T1000 (cell line): ENCODE data around the gene COL6A3.
"Not testable (repeated sequence)": the region's sequence is repeated elsewhere in the genome, so short reads cannot be mapped to it uniquely, and the experiment has no call there.

ENCODE experiments used
- DNase-seq: peaks from one replicate; lab custom pipeline; 2025; ENCODE audit warnings: mixed read lengths; lab: John Stamatoyannopoulos, UW

The COL6A3 gene

DNA sequence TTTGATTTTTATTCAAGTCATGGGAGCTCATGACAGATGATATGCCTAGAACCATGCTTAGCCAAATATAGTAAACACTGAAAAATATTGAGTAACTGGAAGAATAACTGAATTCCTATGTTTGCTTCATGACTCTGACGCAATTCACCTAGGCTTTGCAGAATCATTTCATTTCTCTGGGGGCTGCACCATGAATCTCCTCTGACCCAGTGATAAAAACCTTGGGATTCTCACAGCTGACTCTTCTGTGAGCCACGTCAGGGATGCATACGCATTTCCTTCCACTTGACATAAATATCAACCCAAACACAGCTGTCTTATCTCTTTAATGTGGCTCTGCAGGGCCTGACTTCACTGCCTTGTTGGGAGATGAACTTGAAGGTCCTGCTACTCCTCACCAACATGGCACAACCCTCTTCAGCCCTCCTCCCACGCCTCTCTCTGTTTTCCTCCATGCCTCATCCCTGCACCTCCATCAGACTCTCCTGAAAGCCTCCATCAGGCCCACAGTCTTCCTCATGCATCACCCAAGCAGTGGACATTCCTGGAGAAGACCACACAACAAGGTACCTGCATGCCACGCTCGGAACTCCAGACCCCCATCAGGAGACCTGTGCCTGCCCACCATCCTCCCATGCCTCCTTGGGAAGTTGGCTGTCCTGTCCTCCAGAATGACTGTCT, 29.8 kb downstream of the COL6A3 start:
- DNase-seq: no peak

DNA sequence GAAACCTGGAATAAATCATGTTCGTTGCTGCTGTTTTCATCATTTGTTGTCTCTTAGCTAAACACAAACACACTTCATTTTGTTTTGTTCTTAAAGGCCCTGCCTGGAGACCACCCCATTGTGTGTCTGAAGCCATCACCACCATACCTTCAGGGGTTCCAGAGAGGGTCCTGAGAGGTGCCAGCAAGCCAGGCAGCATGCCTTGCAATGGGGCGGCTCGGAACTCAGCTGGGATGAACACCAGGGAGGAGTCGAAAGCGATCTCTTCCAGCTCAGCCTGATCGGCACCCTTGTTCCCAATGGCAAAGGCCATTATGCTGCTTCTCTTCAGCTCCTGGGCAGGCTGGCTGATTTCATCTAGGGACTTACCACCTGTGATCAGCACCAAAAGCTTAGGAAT, 33.2 kb downstream of the COL6A3 start:
- no peak for DNase-seq

DNA sequence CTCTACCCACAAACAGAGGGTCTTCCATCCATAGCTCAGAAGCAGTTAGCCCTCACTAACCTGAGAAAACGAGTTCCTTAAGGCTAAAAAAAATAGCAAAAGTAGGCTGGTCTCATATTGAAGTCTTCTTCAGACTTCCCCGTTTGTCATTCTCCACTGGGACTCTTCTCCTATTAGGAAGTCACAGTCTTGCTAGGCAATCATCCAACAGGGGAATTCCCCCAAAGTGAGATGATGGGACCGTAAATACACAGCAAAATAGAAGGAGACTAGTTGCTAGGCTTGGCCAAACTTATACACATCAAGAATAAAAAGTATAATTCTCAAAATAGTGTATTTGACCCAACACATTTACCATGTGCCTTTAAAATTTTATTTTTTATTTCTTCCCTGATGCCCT, 34.3 kb downstream of the COL6A3 start:
- no peak for DNase-seq

DNA sequence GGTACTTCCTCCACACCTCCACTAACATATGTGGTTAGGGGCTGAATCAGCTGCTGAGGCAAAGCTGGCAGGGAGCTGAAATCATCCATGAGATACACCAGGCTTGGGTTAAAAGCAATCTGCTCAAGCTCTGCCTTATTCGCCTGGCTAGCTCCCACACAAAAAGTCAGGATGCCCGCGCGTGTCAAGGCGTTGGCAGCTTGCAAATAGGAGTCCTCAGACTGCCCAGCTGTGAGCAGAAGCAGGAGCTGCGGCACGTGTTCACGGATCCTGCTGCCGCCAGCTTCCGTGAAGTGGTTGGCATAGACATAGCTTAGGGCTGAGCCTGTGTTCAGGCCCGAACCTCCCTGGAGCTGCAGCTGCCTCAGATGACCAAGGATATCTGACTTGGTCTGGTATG, 35.3 kb downstream of the COL6A3 start:
- DNase-seq: no peak

DNA sequence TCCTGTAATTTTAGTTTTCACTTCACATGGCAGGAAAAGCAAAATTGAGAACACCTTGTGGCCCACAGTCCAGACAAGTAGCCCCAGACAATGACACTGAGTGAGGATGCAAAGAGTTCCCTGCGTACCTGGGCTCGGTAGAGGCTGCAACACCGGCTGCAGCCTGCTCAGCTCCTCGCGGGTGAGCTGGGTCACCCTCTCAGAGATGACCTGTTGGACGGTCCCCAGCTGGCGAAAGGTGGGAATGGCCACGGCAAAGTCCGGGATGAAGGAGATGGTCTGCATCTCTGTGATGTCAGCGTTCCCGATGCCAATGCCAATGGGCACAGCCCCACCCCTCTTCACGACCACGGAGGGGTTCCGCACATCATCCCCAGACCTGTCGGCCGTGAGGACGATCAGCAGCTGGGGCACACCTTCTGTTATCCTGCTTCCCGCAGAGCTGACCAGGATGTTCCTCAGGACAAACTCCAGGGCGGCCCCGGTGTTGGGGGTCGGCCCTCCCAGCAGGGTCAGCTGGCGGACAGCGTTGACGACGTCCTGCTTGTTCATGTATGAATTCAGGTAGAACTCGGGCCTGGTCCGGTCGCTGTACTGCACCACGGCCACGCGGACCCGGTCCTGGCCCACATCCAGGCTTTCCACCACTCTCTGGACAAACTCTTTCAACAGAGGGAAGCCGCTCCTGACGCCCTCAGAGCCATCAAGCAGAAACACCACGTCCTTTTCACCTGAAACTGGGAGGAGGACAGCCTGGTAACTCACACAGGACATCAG, 39.5 kb downstream of the COL6A3 start:
- no peak for DNase-seq

DNA sequence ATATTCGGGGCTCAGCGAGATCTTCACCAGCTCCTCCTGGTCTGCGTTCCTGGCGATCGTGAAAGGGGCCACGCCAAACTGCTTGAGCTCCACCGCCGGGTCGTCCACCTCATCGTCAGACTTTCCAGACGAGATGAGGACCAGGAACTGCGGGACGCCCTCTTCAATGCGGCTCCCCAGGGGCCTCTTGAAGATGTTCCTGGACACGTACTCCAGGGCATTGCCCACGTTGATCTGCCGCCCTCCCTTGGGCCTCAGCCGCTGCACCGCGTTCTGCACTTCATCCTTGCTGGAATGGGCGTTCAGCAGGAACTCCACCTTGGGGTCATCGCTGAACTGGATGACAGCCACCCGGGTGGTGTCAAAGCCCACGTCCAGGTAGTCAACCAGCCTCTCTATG, 42.1 kb downstream of the COL6A3 start:
- no peak for DNase-seq

DNA sequence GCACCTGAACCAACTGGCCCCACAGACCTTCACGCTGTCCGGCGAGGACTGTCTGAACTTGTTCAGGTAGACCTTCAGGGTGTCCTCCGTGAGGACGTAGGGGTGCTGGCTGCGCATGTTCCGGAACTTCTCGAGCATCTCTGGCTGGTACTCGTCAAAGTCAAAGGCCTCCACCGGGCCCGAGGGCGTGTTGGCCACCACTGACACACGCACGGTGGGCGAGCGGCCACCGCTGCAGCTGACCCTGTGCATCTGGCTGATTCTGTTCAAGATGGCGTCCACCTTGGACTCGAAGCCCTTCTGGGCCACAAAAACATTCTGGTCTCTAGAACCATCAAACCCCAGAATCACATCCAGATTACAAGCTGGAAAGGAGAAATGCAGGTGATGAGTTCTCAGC, 48.3 kb downstream of the COL6A3 start:
- DNase-seq: no peak

DNA sequence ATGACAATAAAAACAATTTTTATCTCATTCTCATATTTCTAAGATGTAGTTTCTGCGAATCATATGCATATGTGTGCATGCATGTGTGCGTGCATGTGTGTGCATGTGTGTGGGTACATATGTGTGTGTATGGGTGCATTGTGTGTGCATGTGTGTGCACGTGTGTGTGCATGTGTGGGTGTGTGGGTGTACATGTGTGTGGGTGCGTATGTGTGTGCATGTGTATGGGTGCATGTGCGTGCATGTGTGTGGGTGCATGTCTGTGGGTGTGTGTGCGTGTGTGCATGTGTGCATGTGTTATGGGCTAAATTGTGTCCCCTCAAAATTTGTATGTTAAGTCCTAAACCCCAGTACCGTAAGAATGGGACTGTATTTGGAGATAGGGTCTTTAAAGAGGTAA, 49.3 kb downstream of the COL6A3 start:
- DNase-seq: no peak

DNA sequence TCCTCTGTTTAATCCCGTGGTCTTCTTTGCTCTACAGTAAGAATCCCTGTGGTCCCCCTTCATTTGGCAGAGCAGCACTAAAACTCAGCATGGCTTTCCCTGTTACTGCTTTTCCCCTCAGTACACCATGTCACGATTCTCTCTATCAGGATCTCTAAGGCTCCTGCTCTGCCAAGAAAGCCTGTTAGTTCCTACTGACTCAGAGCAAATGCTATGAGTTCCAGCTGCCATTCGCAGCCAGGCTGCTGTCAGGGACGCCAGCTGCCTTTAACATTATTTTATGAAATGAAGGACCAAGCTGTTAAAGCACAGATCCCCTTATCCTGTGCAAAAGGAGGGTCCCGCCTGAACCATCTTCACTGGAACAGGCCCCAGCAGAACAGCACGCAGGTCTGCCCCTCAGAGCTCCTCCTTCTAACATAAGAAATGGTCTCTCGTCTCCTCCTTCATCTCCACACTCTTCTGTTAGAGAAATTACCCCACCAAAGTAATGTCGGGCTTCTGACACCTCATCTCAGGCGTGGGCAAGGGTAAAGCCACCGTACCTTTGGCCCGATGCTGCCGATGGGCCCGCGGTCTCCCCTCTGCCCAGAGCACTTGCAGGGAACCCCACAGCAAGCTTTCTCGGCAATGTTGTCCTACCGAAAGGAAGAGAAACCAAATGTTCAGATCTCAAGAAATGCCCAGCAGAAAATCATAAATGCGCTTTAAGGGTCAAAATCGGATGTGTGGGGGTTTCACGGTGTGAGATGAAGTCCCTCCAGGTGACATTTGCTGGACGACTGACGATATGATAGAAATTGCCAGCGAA, 52.6 kb downstream of the COL6A3 start:
- DNase-seq: no peak

DNA sequence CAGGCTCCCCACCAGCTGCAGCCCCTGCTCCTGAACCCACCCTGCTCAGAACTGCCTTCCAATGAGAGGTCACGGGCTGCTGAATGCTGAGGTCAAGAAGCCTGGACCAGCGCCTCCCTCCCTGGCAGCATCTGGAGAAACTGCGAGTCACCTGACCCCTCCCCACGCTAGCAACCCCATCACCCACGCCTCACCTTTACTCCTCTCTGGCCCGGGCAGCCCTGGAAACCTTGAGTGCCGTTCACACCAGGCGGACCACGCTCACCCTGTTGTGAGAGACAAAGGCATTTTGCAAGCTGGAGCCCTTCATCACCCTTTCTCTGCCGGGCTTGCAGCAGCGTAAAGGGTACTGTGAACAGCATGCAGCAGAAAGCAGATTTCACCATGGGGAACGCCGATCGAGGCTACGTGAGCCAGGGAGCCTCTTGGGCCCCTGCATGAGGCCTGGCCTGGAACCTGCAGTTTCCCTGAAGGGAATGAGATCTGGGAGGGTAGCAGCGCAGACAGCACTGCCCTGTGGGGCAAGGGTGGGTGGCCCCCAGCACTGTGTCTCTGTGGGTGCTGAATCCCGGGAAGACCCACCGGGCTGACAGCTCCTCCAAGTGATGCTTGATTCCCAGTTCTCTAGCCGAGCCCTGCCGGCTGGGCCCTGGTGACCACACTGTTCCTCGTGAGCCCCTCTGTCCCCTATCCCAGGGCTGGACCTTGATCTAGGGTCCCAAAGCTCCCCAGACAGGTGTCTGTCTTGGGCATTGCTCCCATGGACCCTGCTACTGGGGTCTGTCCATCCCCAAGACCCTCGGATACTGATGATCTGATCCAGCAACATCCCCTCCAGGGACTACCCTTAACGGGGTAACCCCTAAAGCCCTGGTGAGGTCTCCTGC, 53.8 kb downstream of the COL6A3 start:
- no peak for DNase-seq

DNA sequence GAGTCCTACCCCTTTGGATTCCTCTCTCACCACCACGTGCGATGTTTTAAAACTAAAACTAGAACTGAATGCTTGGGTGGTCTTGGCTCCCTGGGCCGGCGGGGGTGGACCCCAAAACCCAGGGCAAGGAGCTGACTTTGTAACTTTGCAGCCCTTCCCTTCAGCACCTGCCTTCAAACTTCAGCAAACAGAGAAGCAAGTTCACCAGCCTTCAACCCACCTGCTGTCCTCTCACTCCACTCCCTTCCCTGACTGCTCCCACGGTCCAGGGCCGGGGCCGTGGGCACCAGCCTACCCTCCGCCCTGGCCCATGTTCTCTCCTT, 54.5 kb downstream of the COL6A3 start:
- no peak for DNase-seq

DNA sequence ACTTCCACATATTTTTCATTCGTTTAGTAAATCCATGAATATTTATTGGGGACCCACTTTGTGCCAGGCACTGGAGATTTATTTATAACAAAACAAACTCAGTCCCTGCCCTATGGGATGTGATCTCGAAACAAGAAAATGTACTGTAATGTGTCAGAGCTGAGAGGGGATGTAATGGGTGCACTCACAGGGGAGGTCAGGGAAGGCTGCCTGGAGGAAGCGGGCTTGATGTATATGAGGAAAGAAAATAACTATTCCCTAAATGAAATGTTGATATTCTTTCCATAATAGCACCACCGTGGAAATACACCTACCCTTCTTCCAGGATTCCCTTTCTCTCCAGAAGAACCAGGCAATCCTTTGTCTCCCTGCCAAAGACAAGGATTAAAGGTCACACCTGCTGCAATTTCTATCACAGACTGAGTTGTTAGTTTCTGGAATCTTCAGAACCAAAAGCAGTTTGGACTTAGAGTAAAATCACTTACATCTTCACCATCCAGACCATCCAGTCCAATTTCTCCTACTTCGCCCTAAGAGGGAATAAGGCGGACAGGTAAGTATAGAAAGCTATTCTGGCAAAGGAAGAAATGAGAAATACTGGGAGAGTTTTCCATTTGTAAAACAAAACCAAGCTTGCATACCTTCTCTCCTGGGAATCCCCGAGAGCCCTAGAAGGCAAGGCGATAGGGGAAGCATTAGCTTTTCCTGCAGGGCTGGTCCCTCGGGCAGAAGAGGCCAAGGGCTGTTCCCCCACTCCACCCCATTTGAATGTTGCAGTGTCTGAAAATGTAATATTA, 55.0 kb downstream of the COL6A3 start:
- no peak for DNase-seq

DNA sequence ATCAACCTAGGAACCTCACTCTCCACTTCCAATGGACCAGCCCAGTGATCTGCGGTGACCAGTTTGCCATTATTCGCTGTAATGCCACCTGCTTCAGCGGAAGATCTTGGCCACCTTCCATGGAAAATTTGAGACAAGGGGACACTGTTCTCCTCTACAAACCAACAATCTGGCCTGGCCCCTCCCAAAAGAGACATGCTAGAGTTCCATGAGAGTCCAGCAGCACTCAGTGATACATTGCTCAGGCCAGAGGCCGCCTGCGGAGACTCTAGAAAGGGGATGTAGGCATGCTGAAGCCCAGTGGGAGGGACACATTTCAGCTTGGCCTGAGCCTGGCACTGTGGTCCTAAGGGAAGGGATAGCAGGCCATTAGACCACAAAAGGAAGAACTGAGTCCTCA, 58.3 kb downstream of the COL6A3 start:
- no peak for DNase-seq

DNA sequence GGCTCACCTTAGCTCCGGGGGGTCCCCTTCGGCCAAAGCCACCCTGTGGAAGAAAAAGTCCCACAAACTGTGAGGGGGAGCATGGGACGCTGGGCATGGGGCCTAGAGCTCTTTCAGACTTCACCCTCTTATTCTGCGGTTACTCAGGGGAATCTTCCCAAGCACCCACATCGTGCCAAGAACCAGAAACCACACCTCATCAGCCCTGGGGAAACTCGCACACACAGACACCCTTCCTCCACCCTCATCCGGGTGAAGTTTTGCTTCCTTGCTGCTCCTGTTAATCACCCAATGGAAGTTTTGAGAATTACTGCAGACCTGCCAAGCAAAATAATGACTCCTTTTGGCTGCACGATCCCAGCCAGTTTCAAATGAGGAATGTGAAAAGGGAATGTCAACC, 59.1 kb downstream of the COL6A3 start:
- no peak for DNase-seq

DNA sequence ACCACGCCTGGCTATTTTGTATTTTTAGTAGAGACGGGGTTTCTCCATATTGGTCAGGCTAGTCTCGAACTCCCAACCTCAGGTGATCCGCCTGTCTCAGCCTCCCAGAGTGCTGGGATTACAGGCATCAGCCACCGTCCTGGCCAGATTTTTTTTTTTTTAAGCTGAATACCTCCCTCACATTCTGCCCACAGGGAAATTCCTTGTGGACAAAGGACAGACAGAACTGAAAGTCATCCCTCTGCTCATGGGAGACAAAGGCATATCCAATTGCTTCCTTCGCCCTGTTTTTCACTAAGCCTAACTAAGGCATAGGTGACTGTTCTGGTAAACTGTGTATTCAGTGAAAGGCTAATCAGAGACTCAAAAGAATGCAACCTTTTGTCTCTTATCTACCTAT, 59.8 kb downstream of the COL6A3 start:
- not testable (repeated sequence) for DNase-seq

DNA sequence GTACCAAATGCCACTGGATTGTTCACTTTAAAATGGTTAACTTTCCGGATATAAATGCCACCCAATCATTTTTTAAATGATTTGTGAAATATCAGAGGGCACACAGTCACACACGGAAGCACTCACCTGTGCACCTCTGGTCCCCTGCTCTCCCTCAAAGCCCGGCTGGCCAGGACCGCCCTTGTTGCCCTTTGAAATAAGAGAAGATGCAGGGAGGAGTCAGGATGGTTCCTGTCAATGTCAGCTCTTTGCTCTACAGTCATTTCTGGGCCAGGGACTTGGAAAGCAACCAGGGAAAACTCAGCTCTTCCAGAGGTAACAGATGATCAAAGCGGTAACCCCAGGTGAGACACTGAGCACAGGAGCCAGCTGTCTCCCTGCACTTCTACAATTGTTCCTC, 60.7 kb downstream of the COL6A3 start:
- no peak for DNase-seq

DNA sequence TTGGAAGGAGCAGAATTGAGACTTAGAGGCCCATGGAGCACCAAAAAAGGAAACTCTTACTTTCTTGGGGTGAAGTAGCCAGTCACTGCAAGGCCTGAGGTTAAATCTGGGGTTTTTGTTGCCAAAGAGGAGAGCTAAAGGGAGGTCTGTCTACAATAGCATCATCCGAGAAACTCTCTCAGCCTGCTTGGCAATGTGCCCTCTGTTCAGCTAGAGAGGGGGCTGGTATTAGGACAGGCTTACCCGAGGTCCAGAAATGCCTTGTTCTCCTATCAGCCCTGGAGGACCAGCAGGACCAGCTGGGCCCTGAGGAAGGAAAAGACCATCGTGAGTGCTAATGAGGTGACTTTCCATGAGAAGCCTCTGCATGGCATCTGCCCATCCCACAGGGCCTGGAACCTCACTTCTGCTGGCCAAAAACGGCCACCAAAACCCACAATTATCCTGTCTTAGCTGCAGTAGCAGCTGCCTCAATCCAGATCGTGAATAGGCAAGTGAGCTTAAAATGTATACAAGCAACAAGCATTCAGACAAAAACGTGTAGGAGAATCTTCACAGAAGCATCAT, 61.6 kb downstream of the COL6A3 start:
- no peak for DNase-seq

DNA sequence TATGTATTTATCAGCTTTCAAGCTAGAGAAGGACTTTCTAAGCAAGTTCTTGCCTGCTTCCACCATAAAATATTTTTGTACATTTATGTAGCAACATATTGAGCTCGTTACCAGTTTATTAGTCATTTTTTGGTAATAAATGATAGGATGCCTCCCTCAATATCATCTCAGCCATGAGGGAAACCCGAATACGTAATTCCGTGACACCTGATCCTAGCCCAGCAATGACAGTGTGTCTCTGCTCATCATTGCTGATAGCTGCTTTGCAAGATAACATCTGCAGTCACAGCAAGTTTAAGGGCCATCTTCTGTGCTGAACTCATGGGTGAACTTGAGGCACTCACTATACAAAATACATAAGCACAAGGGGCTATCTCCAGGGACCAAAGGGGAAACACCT, 62.2 kb downstream of the COL6A3 start:
- DNase-seq: no peak

DNA sequence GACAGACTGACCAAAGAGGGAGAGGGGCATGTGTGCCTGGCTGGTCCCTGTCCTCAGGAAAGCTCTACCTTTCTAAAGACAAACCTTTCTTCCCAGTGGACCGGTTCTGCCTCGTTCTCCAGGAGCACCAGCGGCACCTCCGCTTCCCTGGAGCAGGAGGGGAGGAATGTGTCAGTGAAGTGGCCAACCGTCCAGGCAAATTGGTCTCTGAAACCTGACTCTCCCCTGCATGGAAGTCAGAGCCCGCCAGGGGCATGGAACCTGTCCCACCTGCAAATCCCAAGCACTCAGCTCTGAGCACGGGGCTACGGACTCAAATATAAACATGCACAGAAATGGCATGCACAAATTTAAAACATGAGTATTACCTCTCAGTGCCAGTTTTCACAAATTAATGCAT, 62.9 kb downstream of the COL6A3 start:
- DNase-seq: no peak

DNA sequence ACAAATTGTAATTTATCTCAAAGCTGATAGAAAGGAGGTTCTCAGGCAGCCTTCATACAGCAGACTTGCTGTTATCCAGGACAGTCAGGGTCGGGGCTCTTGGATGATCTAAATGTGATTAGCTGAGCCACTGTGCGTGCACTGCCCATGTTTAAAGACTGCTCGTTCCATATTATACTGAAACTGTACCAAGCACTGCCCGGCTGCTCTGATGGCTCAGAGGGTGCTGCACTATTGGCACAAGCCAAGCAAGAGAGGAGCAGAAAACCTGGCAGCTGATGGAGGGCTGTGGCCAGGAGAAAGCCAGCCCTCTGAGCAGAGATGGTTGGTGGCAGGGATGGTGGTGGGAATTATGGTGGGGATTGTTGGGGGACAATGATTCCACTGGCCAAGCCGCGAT, 63.4 kb downstream of the COL6A3 start:
- no peak for DNase-seq

DNA sequence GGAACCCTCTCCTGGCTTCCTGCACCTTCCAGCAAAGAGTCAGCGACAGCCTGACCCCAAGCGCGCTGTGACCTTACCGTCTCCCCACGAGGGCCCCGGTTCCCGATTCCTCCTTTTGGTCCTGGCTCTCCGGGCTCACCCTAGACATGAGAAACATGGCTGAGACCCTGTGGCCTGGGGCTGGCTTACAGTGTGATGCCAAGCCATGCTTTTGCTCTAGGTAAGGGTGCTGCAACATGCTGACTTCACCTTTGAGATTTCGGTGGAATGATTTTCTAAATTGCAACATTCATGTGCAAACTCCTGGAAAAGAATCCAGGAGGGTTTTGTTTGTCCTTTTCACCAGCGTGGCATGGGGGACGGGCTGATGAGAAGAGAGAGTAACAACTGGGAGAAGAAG, 63.9 kb downstream of the COL6A3 start:
- no peak for DNase-seq
